ENCODE results near the gene RHPN2. TPM values are rescaled to one million over a fixed set of nuclear protein-coding genes. Genes with fewer than 3 reads are reported as not detected.

Gene RHPN2
- total and polyA plus RNA-seq, 2 of the 13 experiments (the other 11 are each of a cell fraction or from before 2014, with no cell fraction given) = 20.3 to 48.0 TPM

DNA sequence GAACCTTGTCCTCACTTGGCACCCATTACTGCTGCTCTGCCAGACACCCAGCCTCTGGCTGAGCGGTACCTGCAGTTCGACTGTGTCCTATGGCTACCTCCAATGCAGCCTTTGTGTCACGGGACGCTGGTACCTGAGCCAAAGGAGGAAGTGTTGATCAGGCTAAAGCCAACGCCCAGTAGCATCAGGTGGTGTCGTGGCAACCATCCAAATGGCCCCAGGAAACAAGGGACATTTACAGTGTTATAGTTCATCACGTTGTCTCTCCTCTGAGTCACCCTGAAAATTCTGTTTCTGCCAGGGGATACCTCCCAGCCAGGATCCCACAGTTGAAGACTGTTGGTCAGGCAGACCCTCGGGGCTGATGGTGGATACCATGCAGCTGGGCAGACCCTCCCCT is 10.1 kb downstream of the RHPN2 start:
- WGBS (ENCODE audit: low lambda C conversion rate) = 89% methylated on average over 6 of the region's 8 CpGs
- Histone ChIP-seq H3K9ac (ENCODE audit: insufficient read depth, low read depth, low read length) (no peak overlapping the region), H4K20me1 (ENCODE audit: insufficient read depth, low read length) (peaks cover 23% of the 10 kb centered on the region; the same call in 1 of the 2 replicates), H3K4me2 (ENCODE audit: low read depth, low read length) (no peak overlapping the region), H3K4me1 (ENCODE audit: insufficient read depth, low read length) (peaks cover 66% of the 10 kb centered on the region), H3K9me3 (ENCODE audit: low read length) (no peaks in the 10 kb centered on the region), H3K4me3 (replicated peaks in 1 of 3; ENCODE audit: insufficient read depth in 1 of 3, low read depth in 2 of 3, low read length in 3 of 3) (no peak overlapping the region), H2AFZ (ENCODE audit: low read length) (no peak overlapping the region), H3K27me3 (ENCODE audit: control insufficient read depth in 1 of 2, insufficient read depth in 2 of 2, low read length in 2 of 2) (no peaks in the 10 kb centered on the region), H3K27ac (ENCODE audit: extremely low read length, insufficient read depth, low read length) (no peak overlapping the region), H3K36me3 (replicated peaks in 1 of 2; ENCODE audit: control insufficient read depth in 1 of 2, insufficient read depth in 2 of 2, low read length in 2 of 2) (peaks cover 2 to 23% of the 10 kb centered on the region in 2 experiments; a peak in 4 of 5 replicates), H3K79me2 (ENCODE audit: insufficient read depth, low read length) (peaks cover 80% of the 10 kb centered on the region)
- DNase-seq (ENCODE audit: low spot score) (no peak), ATAC-seq (no peak), FAIRE-seq (no peak)
- intact Hi-C loops (cut with micrococcal nuclease; ENCODE audit: unreplicated experiment) (no loop called here), in situ Hi-C loops (cut with HindIII; ENCODE audit: extremely low pct_ligation_motif_present, low pct_unique_long_range_greater_than_20kb) (no loop called here)
- ChIA-PET POLR2A (no interaction called here), CTCF (ENCODE audit: low intra/inter-chr PET ratio, low total read pairs) (no interaction called here)
- no TSS peak for BruUV-seq (replicated peaks)
- TF ChIP-seq E2F2 (CRISPR knock-in tag; IDR thresholded peaks at IDR 0.05; ENCODE audit: borderline replicate concordance) (no peak), ZNF674 (CRISPR knock-in tag; IDR thresholded peaks at IDR 0.05; ENCODE audit: low read depth) (no peak), ONECUT2 (CRISPR knock-in tag; IDR thresholded peaks at IDR 0.05) (no peak), PLRG1 (conservative IDR thresholded peaks at IDR 0.05) (no peak), SNAPC4 (CRISPR knock-in tag; IDR thresholded peaks at IDR 0.05) (no peak), ZNF235 (CRISPR knock-in tag; IDR thresholded peaks at IDR 0.05; ENCODE audit: borderline replicate concordance) (no peak), REST (IDR thresholded peaks at IDR 0.05; ENCODE audit: borderline replicate concordance in 1 of 2, low read depth in 1 of 2, low read length in 2 of 2) (no peak), KDM5B (CRISPR knock-in tag; IDR thresholded peaks at IDR 0.05; ENCODE audit: borderline replicate concordance) (no peak), TBX3 (IDR thresholded peaks at IDR 0.05; ENCODE audit: borderline replicate concordance) (no peak), ZNF124 (CRISPR knock-in tag; IDR thresholded peaks at IDR 0.05) (no peak), SCMH1 (CRISPR knock-in tag; IDR thresholded peaks at IDR 0.05; ENCODE audit: borderline replicate concordance) (no peak)
- TF ChIP-seq, protein P1, sequence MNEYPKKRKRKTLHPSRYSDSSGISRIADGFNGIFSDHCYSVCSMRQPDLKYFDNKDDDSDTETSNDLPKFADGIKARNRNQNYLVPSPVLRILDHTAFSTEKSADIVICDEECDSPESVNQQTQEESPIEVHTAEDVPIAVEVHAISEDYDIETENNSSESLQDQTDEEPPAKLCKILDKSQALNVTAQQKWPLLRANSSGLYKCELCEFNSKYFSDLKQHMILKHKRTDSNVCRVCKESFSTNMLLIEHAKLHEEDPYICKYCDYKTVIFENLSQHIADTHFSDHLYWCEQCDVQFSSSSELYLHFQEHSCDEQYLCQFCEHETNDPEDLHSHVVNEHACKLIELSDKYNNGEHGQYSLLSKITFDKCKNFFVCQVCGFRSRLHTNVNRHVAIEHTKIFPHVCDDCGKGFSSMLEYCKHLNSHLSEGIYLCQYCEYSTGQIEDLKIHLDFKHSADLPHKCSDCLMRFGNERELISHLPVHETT (CRISPR knock-in tag; conservative IDR thresholded peaks at IDR 0.05) = no peak

Measured in HepG2 (cell line).